GM19468 (cell line): ENCODE results near the gene RMDN2.

ENCODE experiments used
- ATAC-seq: cut with Tn5 transposase; IDR thresholded peaks from one replicate; pipeline ENCODE4 v1.9.1; 2021; ENCODE audit warnings: mild to moderate bottlenecking, moderate library complexity, moderate number of reproducible peaks; ENCODE audit not compliant: unreplicated experiment; ENCODE audit errors: extremely low read depth

Gene RMDN2

GRCh38 chr2:37896319-37896718 is 28.8 kb upstream of the RMDN2 start:
- ATAC-seq = no peak

GRCh38 chr2:37897511-37897910 is 27.6 kb upstream of the RMDN2 start:
- no peak for ATAC-seq

GRCh38 chr2:37898448-37898847 is 26.6 kb upstream of the RMDN2 start:
- ATAC-seq = no peak

GRCh38 chr2:37902991-37903390 is 22.1 kb upstream of the RMDN2 start:
- ATAC-seq = no peak

GRCh38 chr2:37904425-37904824 is 20.7 kb upstream of the RMDN2 start:
- ATAC-seq = no peak

GRCh38 chr2:37904993-37905392 is 20.1 kb upstream of the RMDN2 start:
- ATAC-seq = no peak

GRCh38 chr2:37906131-37906530 is 19.0 kb upstream of the RMDN2 start:
- ATAC-seq = no peak

- ATAC-seq = no peak
These were observed 17.4 kb upstream of the RMDN2 start for GRCh38 chr2:37907501-37908225.

- no peak for ATAC-seq
These were observed 13.7 kb upstream of the RMDN2 start for GRCh38 chr2:37911296-37911873.

GRCh38 chr2:37912056-37912455 is 13.0 kb upstream of the RMDN2 start:
- ATAC-seq = no peak

GRCh38 chr2:37912616-37913015 is 12.5 kb upstream of the RMDN2 start:
- ATAC-seq = no peak

GRCh38 chr2:37914340-37914739 is 10.7 kb upstream of the RMDN2 start:
- ATAC-seq = no peak

- ATAC-seq = no peak
These were observed 9.3 kb upstream of the RMDN2 start for GRCh38 chr2:37915773-37916172.

- no peak for ATAC-seq
These were observed 8.5 kb upstream of the RMDN2 start for GRCh38 chr2:37916512-37917082.

GRCh38 chr2:37917281-37918228 is 7.5 kb upstream of the RMDN2 start:
- no peak for ATAC-seq

- no peak for ATAC-seq
These were observed 6.3 kb upstream of the RMDN2 start for GRCh38 chr2:37918742-37919186.

GRCh38 chr2:37919631-37920032 is 5.5 kb upstream of the RMDN2 start:
- ATAC-seq = no peak

- no peak for ATAC-seq
These were observed 4.5 kb upstream of the RMDN2 start for GRCh38 chr2:37920570-37920969.

GRCh38 chr2:37921781-37922180 is 3.3 kb upstream of the RMDN2 start:
- ATAC-seq = no peak

- no peak for ATAC-seq
These were observed 1.6 kb upstream of the RMDN2 start for GRCh38 chr2:37923308-37924055.
